Lower leg skin (tissue), 3 donors: ENCODE measurements around the gene GPSM1.

Experiments
- POLR2A ChIP-seq, 2 donors: fragments of 450-650 bp; IDR thresholded peaks; one replicate each; pipeline ENCODE4 v1.6.1; 2016 to 2017; ENCODE audit warnings: antibody characterized with exemption in 2 of 2, mild to moderate bottlenecking in 1 of 2, moderate library complexity in 1 of 2
- TF ChIP-seq, protein P1 (sequence below), 3 donors: fragments of 450-650 bp; IDR thresholded peaks; one replicate each; pipeline ENCODE4 v1.5.1; 2016; ENCODE audit warnings: antibody characterized with exemption in 3 of 3, mild to moderate bottlenecking in 3 of 3, moderate library complexity in 2 of 3

DNA sequence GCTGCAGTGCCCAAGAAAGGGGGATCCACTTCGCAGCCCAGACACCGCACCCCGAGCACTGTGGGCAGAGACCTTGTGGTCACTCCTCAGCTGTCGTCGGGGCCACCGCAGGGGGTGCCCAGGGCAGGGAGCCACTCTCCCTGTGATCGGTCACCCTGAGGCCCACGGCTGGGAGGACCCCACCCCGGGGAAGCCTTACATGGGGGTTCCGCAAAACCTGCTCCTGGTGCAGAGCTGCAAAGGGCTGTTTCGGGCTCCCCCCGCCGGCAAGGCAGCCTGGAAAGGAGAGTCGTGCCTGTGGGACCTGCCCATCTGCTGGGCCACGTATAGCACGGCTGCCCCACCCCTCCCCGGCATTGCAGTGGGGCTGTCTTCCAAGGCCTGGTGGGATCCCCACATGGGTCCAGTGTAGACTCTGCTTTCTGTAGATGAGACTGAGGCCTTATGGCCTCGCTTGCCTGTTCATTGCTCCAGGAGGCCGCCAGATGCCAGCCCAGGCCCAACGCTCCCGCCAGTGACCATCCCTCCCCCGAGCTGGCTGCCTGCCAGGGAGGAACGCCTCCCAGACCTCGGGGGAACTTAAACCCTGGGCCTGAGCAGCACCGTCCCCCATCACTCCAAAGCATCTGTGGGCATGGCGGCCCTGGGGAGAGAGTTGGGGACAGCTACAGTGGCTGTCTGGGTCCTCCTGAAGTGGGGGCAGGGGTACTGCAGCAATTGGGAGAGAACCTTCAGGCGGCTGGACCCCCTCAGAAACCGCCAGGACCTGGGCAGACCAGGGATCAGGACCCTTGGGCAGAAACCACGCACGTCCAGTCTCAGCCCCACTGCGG, 37.8 kb downstream of the GPSM1 start:
- TF ChIP-seq, protein P1, sequence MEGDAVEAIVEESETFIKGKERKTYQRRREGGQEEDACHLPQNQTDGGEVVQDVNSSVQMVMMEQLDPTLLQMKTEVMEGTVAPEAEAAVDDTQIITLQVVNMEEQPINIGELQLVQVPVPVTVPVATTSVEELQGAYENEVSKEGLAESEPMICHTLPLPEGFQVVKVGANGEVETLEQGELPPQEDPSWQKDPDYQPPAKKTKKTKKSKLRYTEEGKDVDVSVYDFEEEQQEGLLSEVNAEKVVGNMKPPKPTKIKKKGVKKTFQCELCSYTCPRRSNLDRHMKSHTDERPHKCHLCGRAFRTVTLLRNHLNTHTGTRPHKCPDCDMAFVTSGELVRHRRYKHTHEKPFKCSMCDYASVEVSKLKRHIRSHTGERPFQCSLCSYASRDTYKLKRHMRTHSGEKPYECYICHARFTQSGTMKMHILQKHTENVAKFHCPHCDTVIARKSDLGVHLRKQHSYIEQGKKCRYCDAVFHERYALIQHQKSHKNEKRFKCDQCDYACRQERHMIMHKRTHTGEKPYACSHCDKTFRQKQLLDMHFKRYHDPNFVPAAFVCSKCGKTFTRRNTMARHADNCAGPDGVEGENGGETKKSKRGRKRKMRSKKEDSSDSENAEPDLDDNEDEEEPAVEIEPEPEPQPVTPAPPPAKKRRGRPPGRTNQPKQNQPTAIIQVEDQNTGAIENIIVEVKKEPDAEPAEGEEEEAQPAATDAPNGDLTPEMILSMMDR (IDR thresholded peaks at IDR 0.05): no peak
- no peak for TF ChIP-seq POLR2A (IDR thresholded peaks at IDR 0.05)
